ENCODE measurements around the gene TBX4.
"Not testable (repeated sequence)": the region's sequence is repeated elsewhere in the genome, so short reads cannot be mapped to it uniquely, and the experiment has no call there.

Gene TBX4

DNA sequence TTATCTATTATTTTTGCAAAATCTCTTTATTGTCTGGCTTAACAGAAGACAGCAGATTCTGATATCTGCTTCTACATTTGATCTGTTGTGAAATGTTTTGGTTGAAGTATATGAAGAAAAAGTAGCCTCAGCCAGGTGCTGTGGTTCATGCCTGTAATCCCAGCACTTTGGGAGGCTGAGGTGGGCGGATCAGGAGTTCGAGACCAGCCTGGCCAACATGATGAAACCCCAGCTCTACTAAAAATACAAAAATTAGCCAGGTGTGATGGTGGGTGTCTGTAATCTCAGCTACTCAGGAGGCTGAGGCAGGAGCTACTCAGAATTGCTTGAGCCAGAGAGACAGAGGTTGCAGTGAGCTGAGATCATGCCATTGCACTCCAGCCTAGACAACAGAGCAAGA, 75.2 kb downstream of the TBX4 start:
- DNase-seq = not testable (repeated sequence)

DNA sequence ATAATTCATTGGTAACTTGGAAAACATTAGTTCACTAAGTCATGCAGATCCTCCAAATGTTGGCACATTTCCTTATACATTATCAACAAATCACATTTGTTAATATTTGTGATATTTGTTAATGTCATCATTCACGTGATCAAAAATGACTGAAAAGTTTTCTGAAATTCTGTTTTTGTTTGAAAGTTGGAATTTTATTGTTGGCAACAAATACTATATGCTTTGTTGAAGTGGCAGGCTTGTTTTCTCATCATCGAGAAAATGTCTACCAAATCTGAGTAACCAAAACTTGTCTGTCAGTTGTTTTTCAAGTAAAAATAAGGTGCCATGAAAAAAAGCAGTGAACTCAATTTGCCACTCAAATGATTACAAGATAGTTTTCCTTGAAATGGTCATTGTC, 75.9 kb downstream of the TBX4 start:
- DNase-seq = no peak

DNA sequence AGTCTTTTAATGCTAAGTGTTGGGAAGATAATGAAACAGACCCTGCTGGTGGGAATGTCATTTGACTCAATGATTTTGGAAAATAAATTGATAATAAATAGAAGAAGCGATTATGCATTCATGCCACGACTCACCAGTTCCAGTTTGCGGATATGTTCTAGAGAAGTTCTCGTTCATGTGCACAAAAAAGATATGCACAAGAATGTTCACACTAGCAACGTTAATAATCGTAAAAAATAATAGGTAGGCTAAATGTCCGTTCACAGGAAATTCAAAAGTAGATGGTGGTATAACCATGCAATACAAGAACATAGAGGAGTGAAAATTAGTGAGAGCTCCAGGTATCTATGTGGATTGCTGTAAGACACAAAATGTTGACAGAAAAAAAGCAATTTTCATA, 79.0 kb downstream of the TBX4 start:
- no peak for DNase-seq

DNA sequence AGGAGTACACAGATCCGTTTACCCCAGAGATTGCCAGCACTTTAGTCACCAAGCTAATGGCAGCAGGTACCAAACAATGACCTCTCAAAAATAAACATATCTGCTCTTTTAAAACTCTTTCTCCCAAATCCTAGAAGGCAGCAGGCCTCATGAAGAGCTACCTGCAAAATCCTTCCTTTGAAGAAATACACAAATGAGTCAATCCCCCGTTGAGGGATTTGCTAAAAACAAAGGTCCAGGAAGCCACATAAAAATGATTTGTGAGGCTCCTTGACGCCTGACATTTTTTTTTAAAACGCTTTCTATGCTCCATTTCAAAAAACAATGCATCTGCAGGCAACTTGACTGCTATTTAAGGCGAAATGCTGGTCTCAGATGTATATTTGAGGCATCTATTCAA, 80.6 kb downstream of the TBX4 start:
- DNase-seq = no peak

DNA sequence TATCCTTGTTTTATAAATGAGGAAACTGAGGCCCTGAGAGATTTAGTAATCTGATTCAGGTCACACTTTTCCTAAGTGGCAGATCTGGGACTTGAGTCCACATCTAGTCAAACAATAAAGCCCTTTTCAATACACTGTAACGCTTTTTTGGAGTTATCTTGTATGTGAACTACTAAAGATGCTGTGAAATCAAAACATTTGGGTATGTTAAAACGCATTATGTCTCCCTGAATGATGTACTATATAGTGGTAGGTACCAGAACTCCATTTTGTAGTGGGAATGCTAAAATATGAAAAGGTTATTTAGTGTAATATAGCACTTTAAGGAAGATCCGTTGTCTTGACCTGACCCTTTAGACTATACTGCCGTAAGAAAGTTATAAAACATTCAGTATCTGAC, 81.6 kb downstream of the TBX4 start:
- no peak for DNase-seq

DNA sequence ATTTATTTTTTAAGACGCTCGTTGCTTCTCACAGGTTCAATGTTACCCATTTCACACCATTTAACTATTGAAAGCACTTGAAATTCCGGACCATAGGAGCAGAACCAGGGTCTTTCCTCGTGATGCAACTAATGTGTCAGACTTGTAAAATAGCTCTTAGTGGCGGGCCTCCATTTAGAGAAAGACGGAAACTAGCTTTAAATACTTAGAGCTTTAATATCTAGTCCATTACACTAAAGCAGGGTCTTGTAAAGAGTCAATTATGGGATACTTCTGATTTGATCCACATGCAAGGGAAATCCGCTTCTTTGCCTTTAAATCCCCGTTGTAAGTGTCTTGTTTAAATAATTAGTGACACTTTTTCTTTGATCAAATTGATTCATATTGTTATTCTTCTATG, 82.2 kb downstream of the TBX4 start:
- DNase-seq = no peak
